RPMI8226 (cell line): ENCODE measurements around the gene RNF8.
"Not testable (repeated sequence)": the region's sequence is repeated elsewhere in the genome, so short reads cannot be mapped to it uniquely, and the experiment has no call there.

Source experiments
- DNase-seq: peaks from one replicate; pipeline ENCODE4 v3.0.0-alpha.2; 2015

Gene RNF8

DNA sequence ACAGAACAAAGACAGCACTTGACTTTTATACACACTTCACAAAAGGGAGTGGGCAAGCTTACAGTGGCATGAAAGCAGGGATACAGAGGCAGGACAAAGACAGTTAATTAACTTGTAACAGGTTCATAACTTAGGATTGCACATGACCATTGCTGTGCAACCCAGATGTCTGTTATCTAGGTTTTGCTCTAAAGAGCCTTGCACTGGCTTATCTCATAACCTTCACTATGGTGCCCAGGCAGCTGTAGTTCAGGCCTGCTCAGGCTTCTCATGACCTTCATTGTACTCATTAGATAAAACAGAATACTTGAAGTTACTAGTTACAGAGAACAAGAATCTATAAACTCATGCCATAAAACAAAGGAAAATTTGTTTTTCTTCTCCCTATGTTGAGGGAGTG, 47.9 kb downstream of the RNF8 start:
- DNase-seq, result not testable (repeated sequence)

GRCh38 chr6:37406726-37407341, 53.1 kb downstream of the RNF8 start:
- DNase-seq, result no peak

- DNase-seq, result no peak
Observed at GRCh38 chr6:37407948-37408347, 54.2 kb downstream of the RNF8 start.

DNA sequence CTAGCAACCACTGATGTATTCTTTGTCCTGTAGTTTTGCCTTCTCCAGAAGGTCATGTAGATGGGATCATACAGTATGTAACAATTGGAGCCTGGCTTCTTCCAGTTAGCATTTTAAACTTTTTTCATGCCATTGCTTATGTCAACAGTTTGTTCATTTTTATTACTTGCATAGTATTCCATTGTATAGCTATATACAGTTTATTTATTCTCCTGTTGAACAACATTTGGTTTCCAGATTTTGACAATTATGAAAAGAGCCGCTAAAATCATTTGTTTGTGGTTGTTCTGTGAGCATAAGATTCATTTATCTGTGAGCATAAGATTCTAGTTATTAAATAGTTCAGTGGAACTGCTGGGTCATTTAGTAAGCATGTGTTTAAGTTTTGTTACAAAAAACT, 55.7 kb downstream of the RNF8 start:
- no peak for DNase-seq

DNA sequence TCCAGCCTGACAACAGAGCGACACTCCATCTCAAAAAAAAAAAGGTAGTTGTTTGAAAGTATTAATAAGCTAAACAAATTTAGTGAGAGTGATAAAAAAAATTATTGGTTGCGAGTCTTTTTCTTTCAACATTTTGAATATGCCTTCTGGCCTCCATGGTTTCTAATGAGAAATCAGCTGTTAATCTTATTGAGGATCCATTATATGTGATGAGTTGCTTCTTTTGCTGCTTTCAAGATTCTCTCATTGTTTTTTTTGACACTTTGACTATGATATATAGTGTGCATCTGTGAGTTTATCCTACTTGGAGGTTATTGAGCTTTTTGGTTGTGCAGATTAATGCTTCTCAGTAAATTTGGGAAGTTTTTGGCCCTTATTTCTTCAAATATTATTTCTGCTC, 63.6 kb downstream of the RNF8 start:
- DNase-seq, result no peak

DNA sequence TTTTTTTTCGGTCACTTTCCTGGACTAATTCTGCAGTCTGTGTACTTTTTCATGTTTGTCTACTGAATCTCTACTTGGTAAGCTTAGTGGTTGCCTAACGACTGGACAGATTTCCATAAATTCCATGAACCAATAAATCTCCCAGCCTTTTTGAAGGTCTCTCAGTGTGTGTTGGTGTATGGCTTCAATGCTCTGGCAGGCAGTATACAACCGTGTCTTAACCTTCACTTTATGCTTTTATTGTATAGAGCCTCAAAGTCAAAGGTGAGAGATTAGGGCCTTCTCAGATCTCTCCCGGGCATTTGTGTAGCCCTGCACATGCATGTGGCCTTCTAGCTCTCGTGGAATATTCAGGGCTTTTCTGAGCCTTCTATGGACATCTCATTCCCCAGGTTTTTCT, 64.9 kb downstream of the RNF8 start:
- no peak for DNase-seq

- no peak for DNase-seq
Observed at GRCh38 chr6:37426058-37426944, 72.5 kb downstream of the RNF8 start.

GRCh38 chr6:37426945-37427510, 73.2 kb downstream of the RNF8 start:
- no peak for DNase-seq

DNA sequence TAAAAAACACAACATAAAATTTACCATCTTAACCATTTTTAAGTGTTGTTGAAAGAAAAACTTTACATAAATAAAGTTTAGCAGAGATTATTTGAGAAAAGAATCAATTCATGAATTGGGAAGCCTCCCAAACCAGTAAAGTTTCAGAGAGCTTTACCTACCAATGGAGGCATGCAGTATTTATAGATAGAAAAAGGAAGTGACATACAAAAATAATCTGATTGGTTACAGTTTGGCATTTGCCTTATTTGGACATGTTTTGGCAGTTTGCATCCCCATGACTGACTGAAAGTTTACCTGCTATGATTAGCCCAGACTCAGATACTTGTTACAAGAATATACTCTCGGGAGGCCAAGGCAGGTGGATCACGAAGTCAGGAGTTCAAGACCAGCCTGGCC, 75.6 kb downstream of the RNF8 start:
- peak; percentile 33 for DNase-seq

- DNase-seq, result no peak
Observed at GRCh38 chr6:37432590-37432915, 78.8 kb downstream of the RNF8 start.

DNA sequence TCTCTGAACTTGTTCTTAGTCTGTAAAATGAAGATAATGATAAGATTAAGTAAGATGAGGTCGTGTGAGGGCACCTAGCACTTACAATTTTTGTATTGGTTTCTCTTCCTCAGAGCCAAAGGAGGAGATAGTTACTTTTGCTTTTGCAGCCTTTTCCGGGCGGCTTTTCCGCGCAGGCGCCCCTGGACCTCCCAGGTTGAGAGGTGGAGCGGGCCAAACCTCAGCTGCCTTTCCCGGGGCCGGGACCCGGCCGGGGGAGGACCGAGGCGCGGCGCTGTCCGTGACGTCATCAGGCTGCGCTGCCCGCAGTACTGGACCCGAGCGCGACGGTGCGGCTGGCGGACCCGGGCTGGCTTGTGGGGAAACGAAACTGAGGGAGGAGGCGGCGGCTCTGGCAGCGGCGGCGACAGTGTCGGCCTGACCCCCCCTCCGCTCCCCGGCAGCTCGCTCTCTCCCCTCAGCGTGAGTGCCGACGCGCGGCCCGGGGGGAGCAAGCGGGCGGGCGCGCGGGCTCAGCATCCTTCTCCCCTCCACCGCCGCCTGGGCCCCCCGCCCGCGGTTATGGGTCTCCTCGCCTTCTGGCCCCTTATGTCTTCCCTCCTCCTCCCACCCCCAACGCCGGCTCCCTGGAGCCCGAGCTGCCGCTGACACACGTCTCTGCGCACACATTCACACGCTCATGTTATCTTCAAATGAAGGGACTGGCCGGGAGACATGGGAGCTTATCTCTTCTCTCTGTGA, 79.3 kb downstream of the RNF8 start, which contains the start of gene CMTR1:
CMTR1 (plus strand) TSS at position 306 of the 741 bp plus-strand sequence. CDS start 2,409 bp downstream, outside the sequence.
- peak; percentile 97 for DNase-seq

- DNase-seq, result peak; percentile 45
Observed at GRCh38 chr6:37433657-37434271, 80.0 kb downstream of the RNF8 start.

DNA sequence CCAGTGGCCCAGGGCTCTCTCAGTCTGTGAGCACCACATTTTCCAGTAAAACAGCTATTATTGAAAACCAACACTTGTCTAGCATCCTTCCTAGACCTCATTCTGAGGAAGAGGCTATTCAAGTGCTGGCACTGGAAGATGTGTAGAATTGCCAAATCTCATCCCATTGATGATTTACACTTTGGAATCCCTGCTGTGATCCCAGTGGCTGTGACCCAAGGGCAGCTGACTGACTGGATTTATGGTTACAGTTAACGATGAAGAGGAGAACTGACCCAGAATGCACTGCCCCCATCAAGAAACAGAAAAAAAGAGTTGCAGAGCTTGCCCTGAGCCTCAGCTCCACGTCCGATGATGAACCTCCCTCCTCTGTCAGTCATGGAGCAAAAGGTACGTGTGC, 81.6 kb downstream of the RNF8 start:
- no peak for DNase-seq

- no peak for DNase-seq
Observed at GRCh38 chr6:37435816-37436215, 82.0 kb downstream of the RNF8 start.

GRCh38 chr6:37438930-37439329, 85.1 kb downstream of the RNF8 start:
- DNase-seq, result no peak

GRCh38 chr6:37441651-37442050, 87.9 kb downstream of the RNF8 start:
- no peak for DNase-seq

DNA sequence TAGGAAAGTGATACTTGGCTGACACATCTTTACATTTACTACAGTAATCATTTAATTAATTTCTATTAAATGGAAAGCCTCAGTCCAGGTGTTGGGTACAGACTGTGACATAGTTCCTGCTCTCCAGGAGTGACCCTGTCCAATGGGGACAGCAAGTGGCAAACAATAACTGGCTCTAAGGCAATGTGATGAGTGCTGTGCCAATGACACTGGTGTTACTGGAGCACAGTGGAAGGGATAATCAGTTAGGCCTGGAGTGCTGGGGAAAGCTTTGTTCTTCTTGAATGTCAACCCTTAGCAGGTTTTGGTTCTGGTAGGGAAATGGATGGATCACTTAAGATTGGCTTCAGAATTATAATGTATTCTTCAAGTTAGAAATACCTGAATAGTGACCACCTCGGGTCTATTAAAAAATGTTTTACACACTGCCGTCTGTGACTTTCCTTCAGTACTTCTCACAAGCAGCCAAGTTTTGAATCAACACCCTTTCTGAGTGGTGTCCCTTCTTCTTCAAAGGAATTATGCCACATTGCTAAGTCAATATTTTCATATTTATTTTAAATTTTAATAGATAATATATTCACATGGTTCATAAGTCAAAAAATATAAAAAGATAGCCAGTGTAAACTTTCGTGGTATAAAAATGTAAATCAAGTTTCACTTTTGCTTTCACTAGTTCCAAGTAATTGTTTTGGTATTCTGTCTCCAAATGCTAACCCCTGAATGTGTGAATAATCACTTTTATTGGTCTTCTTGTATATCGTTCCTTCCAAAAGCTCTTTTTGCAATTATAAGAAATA, 88.8 kb downstream of the RNF8 start:
- no peak for DNase-seq

DNA sequence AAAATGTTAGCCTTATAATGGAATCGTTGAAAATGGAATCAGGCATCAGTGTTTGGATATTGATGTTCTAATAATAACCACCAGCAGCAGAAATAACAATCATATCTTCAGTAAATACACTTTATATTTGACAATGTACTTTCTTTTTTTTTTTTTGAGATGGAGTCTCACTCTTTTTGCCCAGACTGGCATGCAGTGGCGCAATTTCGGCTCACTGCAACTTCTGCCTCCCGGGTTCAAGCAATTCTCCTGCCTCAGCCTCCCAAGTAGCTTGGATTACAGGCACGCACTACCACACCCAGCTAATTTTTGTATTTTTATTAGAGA, 89.4 kb downstream of the RNF8 start:
- not testable (repeated sequence) for DNase-seq
